ENCODE measurements around the gene CROCC. TPM values are rescaled to one million over a fixed set of nuclear protein-coding genes. Genes with fewer than 3 reads are reported as not detected.

CROCC gene
- total and polyA plus RNA-seq, 12 donors = 4.7 to 42.3 (median 6.3) TPM

- Histone ChIP-seq H3K9me3 (no peaks in the 10 kb centered on the region), H3K27me3 (no peaks in the 10 kb centered on the region), H3K27ac (peak overlapping the region in 4 of 10 donors; percentile 2 to 82 (median 48)), H3K36me3 (peaks cover 0 to 22% (median 1%) of the 10 kb centered on the region in 9 donors), H3K4me3 (peak overlapping the region in 2 of 10 donors; percentile 88 to 98), H3K4me1 (peaks cover 7 to 51% (median 26%) of the 10 kb centered on the region in 9 donors)
- DNase-seq (no peak), ATAC-seq (peak in 2 of 8 donors; percentile 8 to 37)
- no peak for TF ChIP-seq CTCF (IDR thresholded peaks at IDR 0.05)
- intact Hi-C loops (cut with DNase I) = loop anchor here in 4 of 10 donors (5.0 kb wide), 4 partner anchors 38 to 1392 kb away; partner anchors contain the start of genes DDI2 (in 1 of the 4) and SDHB (in 1 of the 4)
- WGBS, 2 donors = 51 to 68% methylated on average over 4 of the region's 4 CpGs
These were observed 88.0 kb downstream of the CROCC start for GRCh38 chr1:17009706-17010105.

- DNase-seq (no peak), ATAC-seq (peak in 6 of 8 donors; percentile 1 to 22 (median 8))
- Histone ChIP-seq H3K9me3 (no peaks in the 10 kb centered on the region), H3K36me3 (peaks cover 0 to 9% (median 0%) of the 10 kb centered on the region in 9 donors), H3K4me1 (peaks cover 7 to 51% (median 26%) of the 10 kb centered on the region in 9 donors), H3K27me3 (no peaks in the 10 kb centered on the region), H3K27ac (peak overlapping the region in 9 of 10 donors; percentile 58 to 82 (median 79)), H3K4me3 (peak overlapping the region; percentile 64 to 99 (median 92))
- TF ChIP-seq CTCF (IDR thresholded peaks at IDR 0.05) = no peak
- 1 to 2% methylated on average over 15 of the region's 15 CpGs for WGBS, 2 donors
- intact Hi-C loops (cut with DNase I) = loop anchor here in 3 of 10 donors (5.0 kb wide), 3 partner anchors 36 to 49 kb away; partner anchors contain the start of gene SDHB (in 1 of the 3)
These were observed 89.3 kb downstream of the CROCC start for GRCh38 chr1:17011092-17011438.

- DNase-seq = peak; percentile 70 to 85
- Histone ChIP-seq H3K4me3 (peak within 1 kb of the TSS; percentile 64 to 99 (median 92)), H3K9me3 (no peaks in the 10 kb centered on the region), H3K27me3 (no peaks in the 10 kb centered on the region), H3K36me3 (peaks cover 0 to 4% (median 0%) of the 10 kb centered on the region in 9 donors), H3K4me1 (peaks cover 7 to 51% (median 26%) of the 10 kb centered on the region in 9 donors), H3K27ac (peak within 1 kb of the TSS in 9 of 10 donors; percentile 58 to 82 (median 79))
- intact Hi-C loops (cut with DNase I) = loop anchor here in 3 of 10 donors (5.0 kb wide), 3 partner anchors 36 to 49 kb away; partner anchors contain the start of gene SDHB (in 1 of the 3)
- WGBS, 2 donors = 1 to 2% methylated on average over 57 to 94 of the region's 94 CpGs
- peak; percentile 87 to 98 (median 92) for ATAC-seq
- no peak for TF ChIP-seq CTCF (IDR thresholded peaks at IDR 0.05)
These were observed 89.9 kb downstream of the CROCC start, which contains the start of gene ATP13A2 for GRCh38 chr1:17011439-17012307. TSS of gene ATP13A2 (minus strand) at chr1:17011928. CDS start at chr1:17011738, 190 bp downstream.

GRCh38 chr1:17012775-17013490 is 91.2 kb downstream of the CROCC start:
- Histone ChIP-seq H3K36me3 (peaks cover 0 to 9% (median 5%) of the 10 kb centered on the region in 9 donors), H3K4me1 (peaks cover 7 to 51% (median 26%) of the 10 kb centered on the region in 9 donors), H3K9me3 (no peaks in the 10 kb centered on the region), H3K27me3 (no peaks in the 10 kb centered on the region), H3K27ac (no peak overlapping the region), H3K4me3 (no peak overlapping the region)
- ATAC-seq (no peak), DNase-seq (no peak)
- intact Hi-C loops (cut with DNase I) = loop anchor here in 3 of 10 donors (5.0 kb wide), 3 partner anchors 34 to 51 kb away; partner anchors contain the start of gene SDHB (in 1 of the 3)
- no peak for TF ChIP-seq CTCF (IDR thresholded peaks at IDR 0.05)
- WGBS, 2 donors = 69 to 81% methylated on average over 9 of the region's 9 CpGs

Data from heart right ventricle (tissue), 16 donors.